ENCODE results near the gene C1orf210. TPM values are rescaled to one million over a fixed set of nuclear protein-coding genes. Genes with fewer than 3 reads are reported as not detected.

Gene C1orf210
- total RNA-seq, 1 experiment from 2014 or later: 5.9 TPM

- H3K79me1 ChIP-seq (ENCODE audit: insufficient read depth, low read depth, low read length, poor library complexity, severe bottlenecking): no peaks in the 10 kb centered on the region
- H3K23me2 ChIP-seq (ENCODE audit: insufficient read length, low read depth, low read length, poor library complexity, severe bottlenecking): peaks cover 6% of the 10 kb centered on the region
- H3K23ac ChIP-seq (ENCODE audit: insufficient read length, low read depth, low read length): no peak overlapping the region
- H3K27me3 ChIP-seq (ENCODE audit: insufficient read depth, low read length): no peaks in the 10 kb centered on the region
- no peak overlapping the region for H3K18ac ChIP-seq (ENCODE audit: insufficient read length, low read depth, low read length)
- no peak overlapping the region for H2BK20ac ChIP-seq (ENCODE audit: low read depth, low read length, poor library complexity, severe bottlenecking)
- no peak overlapping the region for H3K4me2 ChIP-seq (ENCODE audit: insufficient read depth, insufficient read length, low read length)
- TF ChIP-seq, protein P1, sequence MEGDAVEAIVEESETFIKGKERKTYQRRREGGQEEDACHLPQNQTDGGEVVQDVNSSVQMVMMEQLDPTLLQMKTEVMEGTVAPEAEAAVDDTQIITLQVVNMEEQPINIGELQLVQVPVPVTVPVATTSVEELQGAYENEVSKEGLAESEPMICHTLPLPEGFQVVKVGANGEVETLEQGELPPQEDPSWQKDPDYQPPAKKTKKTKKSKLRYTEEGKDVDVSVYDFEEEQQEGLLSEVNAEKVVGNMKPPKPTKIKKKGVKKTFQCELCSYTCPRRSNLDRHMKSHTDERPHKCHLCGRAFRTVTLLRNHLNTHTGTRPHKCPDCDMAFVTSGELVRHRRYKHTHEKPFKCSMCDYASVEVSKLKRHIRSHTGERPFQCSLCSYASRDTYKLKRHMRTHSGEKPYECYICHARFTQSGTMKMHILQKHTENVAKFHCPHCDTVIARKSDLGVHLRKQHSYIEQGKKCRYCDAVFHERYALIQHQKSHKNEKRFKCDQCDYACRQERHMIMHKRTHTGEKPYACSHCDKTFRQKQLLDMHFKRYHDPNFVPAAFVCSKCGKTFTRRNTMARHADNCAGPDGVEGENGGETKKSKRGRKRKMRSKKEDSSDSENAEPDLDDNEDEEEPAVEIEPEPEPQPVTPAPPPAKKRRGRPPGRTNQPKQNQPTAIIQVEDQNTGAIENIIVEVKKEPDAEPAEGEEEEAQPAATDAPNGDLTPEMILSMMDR (conservative IDR thresholded peaks at IDR 0.05): no peak
- peaks cover 2% of the 10 kb centered on the region for H3K27me3 Mint-ChIP-seq (ENCODE audit: low read depth)
- no peak overlapping the region for H3K27ac ChIP-seq (ENCODE audit: insufficient read length, low read depth, low read length)
- no peaks in the 10 kb centered on the region; the same call in 1 of the 2 replicates for H3K4me1 ChIP-seq (ENCODE audit: insufficient read depth, low read length)
- H3K27ac Mint-ChIP-seq: no peak overlapping the region
- H4K20me1 ChIP-seq (ENCODE audit: control insufficient read depth, insufficient read depth, insufficient read length): peaks cover 3% of the 10 kb centered on the region
- H3K9me3 ChIP-seq (ENCODE audit: control insufficient read depth, low read depth, low read length): peaks cover 3% of the 10 kb centered on the region
- no peak overlapping the region for H2BK120ac ChIP-seq (ENCODE audit: low read depth, low read length, poor library complexity, severe bottlenecking)
- no peak overlapping the region for H3K56ac ChIP-seq (ENCODE audit: insufficient read length, low read depth, low read length)
- no peaks in the 10 kb centered on the region for H3K79me2 ChIP-seq (ENCODE audit: insufficient read depth, low read length)
- H3K14ac ChIP-seq (ENCODE audit: insufficient read depth, low read length): no peak overlapping the region
- no peak overlapping the region for H2AK5ac ChIP-seq (ENCODE audit: insufficient read length, low read length)
- no peak overlapping the region for H4K91ac ChIP-seq (ENCODE audit: insufficient read length, low read depth, low read length)
- H2BK5ac ChIP-seq (ENCODE audit: insufficient read length, low read length): no peak overlapping the region
- H3K36me3 Mint-ChIP-seq (ENCODE audit: insufficient read depth in 1 of 3, low read depth in 3 of 3): peaks cover 12 to 25% (median 21%) of the 10 kb centered on the region in 3 experiments
- no peak overlapping the region for H4K5ac ChIP-seq (ENCODE audit: insufficient read length, low read depth, low read length)
- H3T11ph ChIP-seq (ENCODE audit: low read length): no peak overlapping the region
- no peak overlapping the region for H3K4me3 Mint-ChIP-seq
- no peak overlapping the region for H3K4ac ChIP-seq (ENCODE audit: low read depth, low read length)
- H3K4me1 Mint-ChIP-seq: peaks cover 22 to 23% of the 10 kb centered on the region in 2 experiments
- H2BK12ac ChIP-seq (ENCODE audit: insufficient read length, low read depth, low read length): no peak overlapping the region
- H2AFZ ChIP-seq (ENCODE audit: low read length): no peak overlapping the region
- DNase-seq: peak; percentile 28
- H3K9me3 Mint-ChIP-seq: peaks cover 25 to 32% of the 10 kb centered on the region in 2 experiments
- H4K8ac ChIP-seq (replicated peaks; ENCODE audit: insufficient read length, low read depth, low read length): no peak overlapping the region
- H2BK15ac ChIP-seq (ENCODE audit: low read depth, low read length): no peak overlapping the region
- no CpG with 5 or more reads among the region's 9 CpGs for WGBS (ENCODE audit: extremely low coverage, insufficient read length, low lambda C conversion rate)
- no peak overlapping the region for H3K9ac ChIP-seq (ENCODE audit: extremely low read depth, insufficient read length, low read length)
These were observed 18.0 kb downstream of the C1orf210 start for GRCh38 chr1:43267291-43267805.

All from H9 (cell line).